ENCODE measurements around the gene PAPPA2.

Gene PAPPA2

GRCh38 chr1:176504848-176505553, 42.0 kb downstream of the PAPPA2 start:
- DNase-seq (ENCODE audit: low spot score) = no peak

- no peak for DNase-seq (ENCODE audit: low spot score)
These were observed 50.0 kb downstream of the PAPPA2 start for GRCh38 chr1:176512966-176513365.

- peak; percentile 43 for DNase-seq (ENCODE audit: low spot score)
These were observed 52.3 kb downstream of the PAPPA2 start for GRCh38 chr1:176515310-176515709.

- DNase-seq (ENCODE audit: low spot score) = peak; percentile 33
These were observed 54.5 kb downstream of the PAPPA2 start for GRCh38 chr1:176517484-176517883.

GRCh38 chr1:176521211-176521610, 58.2 kb downstream of the PAPPA2 start:
- DNase-seq (ENCODE audit: low spot score) = no peak

GRCh38 chr1:176522310-176522845, 59.4 kb downstream of the PAPPA2 start:
- no peak for DNase-seq (ENCODE audit: low spot score)

- no peak for DNase-seq (ENCODE audit: low spot score)
These were observed 66.6 kb downstream of the PAPPA2 start for GRCh38 chr1:176529395-176530090.

GRCh38 chr1:176531036-176531435, 68.1 kb downstream of the PAPPA2 start:
- DNase-seq (ENCODE audit: low spot score) = no peak

GRCh38 chr1:176531921-176532897, 69.2 kb downstream of the PAPPA2 start:
- no peak for DNase-seq (ENCODE audit: low spot score)

- DNase-seq (ENCODE audit: low spot score) = no peak
These were observed 70.0 kb downstream of the PAPPA2 start for GRCh38 chr1:176533020-176533419.

- DNase-seq (ENCODE audit: low spot score) = no peak
These were observed 73.6 kb downstream of the PAPPA2 start for GRCh38 chr1:176536588-176536987.

- DNase-seq (ENCODE audit: low spot score) = no peak
These were observed 76.0 kb downstream of the PAPPA2 start for GRCh38 chr1:176539018-176539417.

GRCh38 chr1:176540428-176540827, 77.5 kb downstream of the PAPPA2 start:
- DNase-seq (ENCODE audit: low spot score) = no peak

GRCh38 chr1:176541663-176542062, 78.7 kb downstream of the PAPPA2 start:
- peak; percentile 16 for DNase-seq (ENCODE audit: low spot score)

- DNase-seq (ENCODE audit: low spot score) = no peak
These were observed 79.4 kb downstream of the PAPPA2 start for GRCh38 chr1:176542352-176542751.

- no peak for DNase-seq (ENCODE audit: low spot score)
These were observed 80.6 kb downstream of the PAPPA2 start for GRCh38 chr1:176543360-176544129.

- DNase-seq (ENCODE audit: low spot score) = no peak
These were observed 82.2 kb downstream of the PAPPA2 start for GRCh38 chr1:176545034-176545639.

- no peak for DNase-seq (ENCODE audit: low spot score)
These were observed 83.8 kb downstream of the PAPPA2 start for GRCh38 chr1:176546825-176547224.

GRCh38 chr1:176551146-176551545, 88.2 kb downstream of the PAPPA2 start:
- DNase-seq (ENCODE audit: low spot score) = no peak

- no peak for DNase-seq (ENCODE audit: low spot score)
These were observed 89.4 kb downstream of the PAPPA2 start for GRCh38 chr1:176552217-176552991.

Measured in GM03348 (cell line).